HG03039 (cell line): ENCODE data around the gene PLXNA4.

Experiments used
- ATAC-seq: cut with Tn5 transposase; IDR thresholded peaks from one replicate; pipeline ENCODE4 v1.9.1; 2021; ENCODE audit warnings: mild to moderate bottlenecking, moderate library complexity; ENCODE audit not compliant: unreplicated experiment

Gene PLXNA4

GRCh38 chr7:132080967-132081668 is 495.2 kb downstream of the PLXNA4 start:
- no peak for ATAC-seq

DNA sequence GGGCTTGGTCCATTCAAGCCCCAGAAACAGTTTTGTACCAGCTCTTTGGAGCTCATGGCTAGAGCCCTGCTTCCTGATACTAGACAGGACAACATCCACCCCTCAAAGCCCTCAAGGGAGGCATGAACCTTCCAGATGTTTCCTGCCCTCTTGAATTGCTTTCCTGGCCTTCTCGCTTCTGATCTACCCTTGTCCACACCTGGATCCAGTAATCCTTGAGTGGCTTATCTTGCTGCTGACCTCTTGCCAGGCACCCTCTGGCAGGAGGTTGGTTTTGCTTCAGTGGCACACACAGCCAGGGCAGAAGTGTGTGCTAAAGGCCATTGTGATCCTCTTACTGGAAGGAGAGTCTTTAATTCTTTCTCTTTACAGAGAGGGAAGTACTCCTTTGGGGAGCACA is 495.8 kb downstream of the PLXNA4 start:
- ATAC-seq: no peak

DNA sequence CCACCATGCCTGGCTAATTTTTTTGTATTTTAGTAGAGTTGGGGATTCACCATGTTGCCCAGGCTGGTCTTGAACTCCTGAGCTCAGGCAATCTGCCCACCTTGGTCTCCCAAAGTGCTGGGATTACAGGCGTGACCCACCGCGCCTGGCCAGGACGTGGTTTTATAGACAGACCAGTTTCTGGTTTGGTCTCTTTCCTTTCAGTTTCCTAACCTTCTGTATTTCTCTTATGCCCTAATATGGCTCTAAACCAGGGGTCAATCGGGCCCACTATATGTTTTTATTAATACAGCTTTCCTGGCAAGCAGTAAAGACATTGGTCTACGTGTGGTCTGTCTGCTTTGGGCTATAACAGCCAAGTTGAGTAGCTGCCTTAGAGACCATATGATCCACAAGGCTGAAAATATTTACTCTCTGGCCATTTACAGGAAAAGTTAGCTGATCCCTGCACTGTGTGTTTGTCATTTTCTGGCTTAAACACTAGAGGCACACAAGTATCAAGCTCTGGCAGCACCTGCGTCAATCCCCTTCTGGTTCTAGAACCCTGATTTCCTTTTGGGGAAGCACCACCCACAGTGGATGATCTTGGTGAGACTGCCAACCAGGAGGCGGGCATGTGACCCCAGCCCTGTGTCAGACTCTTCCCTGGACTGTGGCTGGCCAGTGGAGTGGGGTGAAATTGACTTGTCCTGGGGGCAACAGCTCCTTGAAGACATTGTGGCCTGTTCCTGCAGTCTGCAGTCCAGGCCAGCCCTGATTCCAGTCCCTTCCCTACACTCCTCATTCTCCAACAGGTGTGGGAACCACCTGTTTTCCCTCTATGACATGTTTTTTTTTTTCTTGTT is 497.2 kb downstream of the PLXNA4 start:
- no peak for ATAC-seq

DNA sequence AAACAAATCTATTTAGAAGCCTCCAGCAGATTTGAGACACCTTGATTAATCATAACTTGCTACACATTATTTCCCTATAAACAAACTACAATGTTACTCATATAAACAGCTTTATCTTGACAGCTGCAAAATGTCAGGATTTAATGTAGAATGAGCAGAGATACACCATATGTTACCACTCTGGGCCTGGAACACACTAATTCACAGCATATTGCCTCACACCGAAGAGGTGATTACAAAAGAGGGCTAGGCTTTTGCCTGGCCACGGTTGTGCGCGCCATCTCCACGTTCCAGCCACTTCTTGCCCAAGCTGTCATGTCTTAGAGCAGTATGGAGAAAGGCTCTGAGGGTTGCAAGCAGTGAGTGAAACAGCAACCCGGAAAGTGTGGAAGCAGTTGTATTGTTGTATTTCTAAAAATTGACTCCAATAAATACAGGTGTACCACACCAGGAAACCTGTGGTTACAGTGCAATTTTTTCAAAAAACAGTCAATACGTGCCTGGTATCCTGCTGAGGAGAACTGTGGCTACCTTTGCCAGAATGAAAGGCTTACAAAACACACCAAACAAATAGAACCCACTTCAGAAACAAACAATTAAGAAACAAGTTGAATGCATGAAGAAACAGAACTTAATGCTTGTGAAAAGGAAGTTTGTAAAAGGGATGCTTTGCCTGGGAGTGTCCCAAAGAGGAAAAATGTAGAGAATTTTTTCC is 498.1 kb downstream of the PLXNA4 start:
- ATAC-seq: no peak

DNA sequence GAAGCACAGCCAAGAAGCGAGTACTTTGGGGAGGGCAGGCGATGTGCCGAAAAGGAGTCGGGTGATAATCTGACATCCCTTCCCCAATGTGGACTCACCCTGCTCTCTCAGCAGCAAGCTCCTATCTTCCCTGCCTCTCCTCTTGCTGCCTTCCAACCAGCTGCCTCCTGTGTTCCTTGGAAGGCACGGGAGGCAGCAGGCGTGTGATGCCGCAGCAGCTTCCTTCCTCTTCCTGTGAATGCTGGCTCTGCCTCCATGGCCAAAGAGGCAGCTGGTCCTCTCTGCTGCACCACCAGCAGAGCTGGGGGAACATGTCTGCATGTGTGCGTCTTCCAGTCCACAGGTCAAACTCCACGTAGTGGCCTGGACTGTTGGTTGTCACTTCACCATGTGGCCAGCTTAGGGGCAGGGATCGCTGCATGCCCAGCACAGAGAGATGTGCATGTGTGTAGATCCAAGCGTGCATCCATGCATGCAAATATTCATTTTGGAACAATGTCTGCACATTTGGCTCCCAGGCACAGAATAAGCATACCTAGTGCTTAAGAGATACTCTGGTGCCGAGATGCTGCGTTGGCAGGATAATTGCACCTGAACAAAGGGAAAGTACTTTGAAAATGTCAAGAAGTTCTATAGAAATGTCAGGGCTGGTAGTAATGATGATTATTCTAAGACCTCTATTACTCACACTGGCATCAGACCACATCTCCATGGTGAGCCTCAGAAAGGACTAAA is 499.8 kb downstream of the PLXNA4 start:
- no peak for ATAC-seq

GRCh38 chr7:132075515-132075914 is 500.8 kb downstream of the PLXNA4 start:
- no peak for ATAC-seq

DNA sequence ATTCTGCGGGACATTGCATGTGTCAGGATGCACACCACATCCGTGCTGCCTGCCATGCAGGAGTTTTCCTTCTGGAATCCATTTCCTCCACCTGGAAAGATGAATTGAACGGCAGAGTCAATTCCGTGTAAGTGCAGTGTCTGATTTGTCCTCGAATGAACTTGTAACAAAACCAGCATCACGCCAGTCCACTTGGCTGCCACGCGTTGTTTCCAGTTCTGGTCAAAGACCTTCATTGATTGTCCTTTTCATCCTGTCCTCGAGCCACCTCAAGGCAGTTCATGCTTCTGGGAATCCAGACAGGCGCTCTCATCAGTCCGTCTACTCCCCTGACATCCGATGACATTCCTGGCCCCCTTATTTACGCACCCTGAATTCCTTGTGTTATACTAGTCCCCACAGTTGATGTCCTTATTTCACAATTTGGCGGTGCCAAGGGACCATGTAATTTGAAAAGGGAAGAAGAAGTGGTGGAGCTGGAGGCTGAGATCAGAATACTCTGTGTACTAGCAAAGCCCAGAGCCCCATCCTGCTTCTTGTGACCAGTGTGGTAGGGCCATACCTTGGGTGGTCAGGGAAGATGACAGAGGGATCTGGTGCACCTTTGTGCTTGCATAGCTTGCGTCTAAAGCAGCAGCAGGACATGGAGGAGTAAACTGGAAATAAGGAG is 502.2 kb downstream of the PLXNA4 start:
- no peak for ATAC-seq
